Activated T-helper 2 cell treated with anti-CD3 and anti-CD28 coated beads, Interferon-gamma antibody, Interleukin-2, Interleukin-4, amounts not matched to agents 10 μg/mL and 5 μg/mL and 100 μg/mL, durations not matched to agents 14 hours and 24 hours and 36 hours (primary cell): ENCODE data around the gene ABCC4. TPM values are rescaled to one million over a fixed set of nuclear protein-coding genes. Genes with fewer than 3 reads are reported as not detected.

ENCODE experiments used
- DNase-seq: peaks from one replicate; pipeline ENCODE4 v3.0.0; 2021; ENCODE audit warnings: low spot score
- H3K27ac Mint-ChIP-seq: one replicate; pipeline ENCODE4 v1.8.0; 2021; ENCODE audit warnings: mixed read lengths
- H3K27me3 Mint-ChIP-seq: one replicate; pipeline ENCODE4 v1.8.0; 2021; ENCODE audit warnings: low read depth, mixed read lengths
- H3K36me3 Mint-ChIP-seq: one replicate; pipeline ENCODE4 v1.8.0; 2021; ENCODE audit warnings: low read depth, mixed read lengths
- H3K4me1 Mint-ChIP-seq: one replicate; pipeline ENCODE4 v1.8.0; 2021; ENCODE audit warnings: low read depth, mixed read lengths
- H3K4me3 Mint-ChIP-seq: one replicate; pipeline ENCODE4 v1.8.0; 2021; ENCODE audit warnings: low read depth, mild to moderate bottlenecking, moderate library complexity, mixed read lengths
- H3K9me3 Mint-ChIP-seq: one replicate; pipeline ENCODE4 v1.8.0; 2021; ENCODE audit warnings: mixed read lengths
- intact Hi-C: fragments of 100-400 bp; cut with micrococcal nuclease; formaldehyde crosslinking; loops from one replicate; pipeline ENCODE4 v1.15.1; 2023
- total RNA-seq: library from RNA; stranded (reverse); gene quantifications from 2 replicates; pipeline ENCODE4 v1.2.3, GENCODE V29; 2022

The ABCC4 gene
- total RNA-seq, 1 donor from 2014 or later, result 19.6 TPM

DNA sequence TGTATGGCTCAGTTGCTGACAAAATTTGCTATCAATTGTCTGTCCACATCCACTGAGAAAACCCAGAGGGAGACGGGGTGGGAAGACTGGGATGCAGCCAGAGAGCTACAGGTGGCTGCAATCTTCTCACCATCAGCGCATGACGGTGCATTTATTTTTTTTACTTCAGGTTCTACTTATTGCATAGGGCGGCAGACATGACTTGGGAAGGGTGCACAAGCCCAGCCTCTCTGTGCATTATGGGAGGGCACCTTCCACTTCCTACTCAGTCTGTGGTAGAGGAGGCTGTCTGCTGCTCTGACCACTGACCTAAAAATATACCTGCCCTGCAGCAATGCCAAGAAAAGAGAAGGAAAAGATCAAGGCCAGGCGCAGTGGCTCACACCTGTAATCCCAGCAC lies 73.1 kb downstream of the ABCC4 start:
- no peaks in the 10 kb centered on the region for H3K9me3 Mint-ChIP-seq
- H3K27ac Mint-ChIP-seq, result no peak overlapping the region

DNA sequence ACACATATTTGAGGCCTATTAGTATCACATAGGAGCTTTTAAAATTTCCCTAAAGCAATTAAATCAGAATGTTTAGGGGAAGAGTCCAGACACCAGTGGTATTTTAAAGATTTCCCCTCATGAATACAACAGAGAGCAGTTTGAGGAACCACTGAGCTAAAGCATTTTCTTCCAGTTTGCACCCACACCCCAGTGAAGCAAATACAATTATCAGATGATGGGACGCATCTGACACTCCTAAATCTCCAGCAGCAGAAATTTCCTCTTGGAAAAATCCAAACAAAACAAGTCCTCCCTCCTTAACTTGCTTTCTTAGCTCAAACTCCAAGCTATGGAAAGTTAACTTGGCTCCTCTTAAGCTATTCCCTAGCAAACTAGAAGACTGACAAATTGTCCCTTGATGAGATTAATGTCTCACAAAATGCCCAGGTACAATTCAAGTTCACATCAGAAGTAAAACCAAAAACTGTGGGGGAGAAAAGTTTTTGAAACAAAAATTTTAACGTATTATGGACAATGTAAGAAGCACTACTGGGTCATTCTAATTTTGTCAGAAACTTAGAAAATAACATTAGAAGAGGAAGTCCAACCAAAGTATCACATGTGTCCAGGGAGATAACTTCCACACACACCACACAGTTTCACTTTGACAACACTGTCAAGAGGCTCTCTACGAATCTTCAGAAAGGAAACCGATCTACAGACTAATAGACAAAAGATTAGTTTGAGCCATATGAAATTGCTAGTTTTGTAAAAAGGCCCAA lies 74.1 kb downstream of the ABCC4 start:
- no peaks in the 10 kb centered on the region for H3K27me3 Mint-ChIP-seq
- H3K4me3 Mint-ChIP-seq, result no peak overlapping the region
- no peaks in the 10 kb centered on the region for H3K9me3 Mint-ChIP-seq
- peaks cover 3% of the 10 kb centered on the region for H3K36me3 Mint-ChIP-seq
- H3K27ac Mint-ChIP-seq, result no peak overlapping the region
- no peak for DNase-seq
- H3K4me1 Mint-ChIP-seq, result peaks cover 15% of the 10 kb centered on the region
- intact Hi-C loops, result no loop called here

More for the DNA sequence above, 73.1 kb downstream of the ABCC4 start:
- no peak overlapping the region for H3K4me3 Mint-ChIP-seq
- H3K36me3 Mint-ChIP-seq, result peaks cover 3% of the 10 kb centered on the region
- no peaks in the 10 kb centered on the region for H3K27me3 Mint-ChIP-seq
- DNase-seq, result no peak
- H3K4me1 Mint-ChIP-seq, result peaks cover 15% of the 10 kb centered on the region
- intact Hi-C loops, result no loop called here

DNA sequence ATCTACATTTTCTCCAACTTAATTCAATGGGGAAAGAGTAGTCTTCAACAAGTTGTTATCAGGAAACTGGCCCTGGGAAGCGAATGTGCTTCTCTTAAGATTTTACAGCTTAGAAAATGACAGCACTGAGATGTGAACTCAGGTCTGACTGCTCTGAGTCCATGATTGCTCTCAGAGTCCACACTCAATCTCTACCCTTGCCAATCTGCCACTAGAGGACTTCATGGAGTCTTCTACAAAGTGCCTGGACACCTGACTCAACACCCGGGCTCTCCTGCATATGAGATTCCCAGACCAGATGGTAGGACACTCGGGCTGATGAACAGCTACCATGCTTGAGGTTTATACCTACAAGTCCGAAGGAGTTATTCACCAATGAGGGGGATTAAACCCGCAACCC lies 74.8 kb downstream of the ABCC4 start:
- Mint-ChIP-seq H3K4me3 (no peak overlapping the region), H3K27ac (no peak overlapping the region), H3K9me3 (no peaks in the 10 kb centered on the region), H3K4me1 (peaks cover 15% of the 10 kb centered on the region), H3K36me3 (peaks cover 3% of the 10 kb centered on the region), H3K27me3 (no peaks in the 10 kb centered on the region)
- DNase-seq, result no peak
- intact Hi-C loops, result no loop called here

DNA sequence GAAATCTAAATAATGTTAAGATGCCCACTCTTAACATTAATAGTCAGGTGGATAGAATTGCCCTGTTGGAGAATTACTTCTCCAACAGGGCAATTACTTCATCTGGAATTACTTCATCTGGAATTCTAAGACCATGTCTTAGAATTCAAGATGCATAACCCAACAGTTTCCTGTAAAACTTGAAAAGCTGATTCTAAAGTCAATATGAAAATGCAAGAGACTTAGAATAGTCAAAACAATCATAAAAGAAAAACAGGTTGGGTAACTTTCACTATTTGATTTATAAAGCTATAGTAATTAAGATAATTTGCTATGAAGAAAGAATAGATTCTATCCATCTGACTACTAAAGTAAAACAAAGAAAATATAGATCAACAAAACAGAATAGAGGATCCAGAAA lies 75.2 kb downstream of the ABCC4 start:
- H3K4me3 Mint-ChIP-seq, result no peak overlapping the region
- peaks cover 15% of the 10 kb centered on the region for H3K4me1 Mint-ChIP-seq
- H3K9me3 Mint-ChIP-seq, result no peaks in the 10 kb centered on the region
- no peak overlapping the region for H3K27ac Mint-ChIP-seq
- peaks cover 3% of the 10 kb centered on the region for H3K36me3 Mint-ChIP-seq
- intact Hi-C loops, result no loop called here
- DNase-seq, result no peak
- H3K27me3 Mint-ChIP-seq, result no peaks in the 10 kb centered on the region

DNA sequence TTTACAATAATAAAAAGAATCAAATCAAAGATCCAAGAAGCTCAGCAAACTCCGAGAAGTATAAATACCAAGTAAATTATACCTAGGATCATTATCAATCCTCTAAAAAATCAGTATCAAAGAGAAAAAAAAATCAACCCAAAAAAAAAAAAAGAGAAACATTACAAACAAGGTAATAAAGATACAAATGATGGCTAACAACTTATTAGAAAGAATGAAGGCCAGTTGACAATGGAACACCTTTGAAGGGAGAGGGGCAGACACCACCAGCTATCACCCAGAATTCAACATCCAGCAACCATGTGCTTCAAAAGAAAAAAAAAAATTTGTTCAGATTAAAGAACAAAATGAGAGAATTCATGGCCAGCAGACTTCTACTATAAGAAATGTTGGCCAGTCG lies 77.2 kb downstream of the ABCC4 start:
- DNase-seq, result no peak
- intact Hi-C loops, result no loop called here
- H3K4me3 Mint-ChIP-seq, result no peak overlapping the region
- H3K27ac Mint-ChIP-seq, result no peak overlapping the region
- peaks cover 3% of the 10 kb centered on the region for H3K36me3 Mint-ChIP-seq
- no peaks in the 10 kb centered on the region for H3K27me3 Mint-ChIP-seq
- H3K4me1 Mint-ChIP-seq, result peaks cover 15% of the 10 kb centered on the region
- H3K9me3 Mint-ChIP-seq, result no peaks in the 10 kb centered on the region

DNA sequence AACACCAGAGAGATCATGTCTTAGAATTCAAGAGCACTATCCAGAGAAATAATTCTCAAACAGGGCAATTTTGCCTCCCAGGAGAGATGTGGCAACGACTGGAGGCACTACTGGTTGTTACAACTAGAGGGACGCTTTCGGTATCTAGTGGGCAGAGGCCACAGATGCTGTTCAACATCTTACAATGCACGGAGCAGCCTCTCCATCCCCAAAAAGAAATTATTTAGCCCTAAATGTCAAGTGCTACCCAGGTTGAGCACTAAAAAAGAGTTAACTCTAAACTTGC lies 78.6 kb downstream of the ABCC4 start:
- DNase-seq, result no peak
- Mint-ChIP-seq H3K9me3 (no peaks in the 10 kb centered on the region), H3K27ac (no peak overlapping the region), H3K36me3 (no peaks in the 10 kb centered on the region), H3K4me3 (no peak overlapping the region), H3K4me1 (peaks cover 11% of the 10 kb centered on the region), H3K27me3 (no peaks in the 10 kb centered on the region)
- intact Hi-C loops, result no loop called here

DNA sequence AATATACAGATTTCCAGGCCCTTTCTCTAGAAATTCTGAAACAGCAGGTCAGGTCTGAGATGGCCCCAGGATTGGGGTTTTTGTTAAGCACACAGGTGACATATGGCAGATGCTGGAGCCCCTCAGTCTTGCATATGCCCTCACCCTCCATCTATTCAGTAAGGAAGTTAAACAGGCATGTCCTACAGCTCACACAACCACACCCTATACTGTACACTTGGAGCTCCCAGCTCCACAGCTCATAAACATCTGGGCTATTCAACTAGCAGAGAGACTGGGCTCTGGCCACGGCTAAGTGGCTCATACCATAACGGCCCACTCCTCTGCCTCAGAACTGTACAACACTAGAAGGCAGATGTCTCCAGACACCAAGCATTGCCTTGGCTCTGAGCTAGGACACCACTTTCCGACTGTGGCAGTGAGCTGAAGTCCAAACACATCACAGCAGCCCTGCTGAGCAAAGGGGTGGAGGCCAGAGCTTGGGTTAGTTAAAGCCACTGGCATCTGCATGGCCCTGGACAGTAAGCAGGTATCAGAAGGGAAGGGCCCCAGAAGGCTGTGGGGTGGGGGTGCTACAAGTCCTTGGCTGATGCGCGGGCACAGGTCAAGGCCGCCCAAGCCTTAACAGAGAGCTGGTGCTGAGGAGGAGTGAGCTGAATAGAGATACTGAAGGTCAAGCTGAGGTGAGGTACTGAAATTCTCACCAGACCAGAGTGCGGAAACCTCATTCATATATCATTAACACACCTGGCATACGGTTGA lies 79.1 kb downstream of the ABCC4 start:
- Mint-ChIP-seq H3K27me3 (no peaks in the 10 kb centered on the region), H3K4me1 (peaks cover 7% of the 10 kb centered on the region)

DNA sequence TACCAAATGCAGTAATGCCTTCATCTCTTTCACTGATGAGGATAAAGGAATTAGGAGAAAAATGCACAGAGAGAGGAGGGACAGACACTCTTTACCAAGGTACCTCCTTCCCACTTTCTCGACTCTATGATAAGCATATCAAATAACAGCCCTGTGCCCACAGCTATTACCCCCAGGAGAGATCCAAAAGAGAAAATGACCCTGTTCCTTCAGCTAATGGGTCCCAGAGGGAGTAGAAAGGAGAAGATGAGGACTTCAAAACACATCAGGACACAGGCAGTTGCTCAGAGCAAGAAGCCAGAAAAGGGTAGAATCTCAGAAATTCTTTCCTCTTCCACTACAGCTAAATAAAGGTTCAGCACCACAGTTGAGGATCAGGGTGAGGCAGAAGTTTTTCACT lies 80.6 kb downstream of the ABCC4 start:
- Mint-ChIP-seq H3K4me3 (no peak overlapping the region), H3K27me3 (no peaks in the 10 kb centered on the region), H3K27ac (no peak overlapping the region), H3K4me1 (no peaks in the 10 kb centered on the region), H3K36me3 (no peaks in the 10 kb centered on the region), H3K9me3 (no peaks in the 10 kb centered on the region)
- no peak for DNase-seq
- intact Hi-C loops, result no loop called here

More for the DNA sequence above, 79.1 kb downstream of the ABCC4 start:
- Mint-ChIP-seq H3K4me3 (no peak overlapping the region), H3K36me3 (no peaks in the 10 kb centered on the region), H3K9me3 (no peaks in the 10 kb centered on the region), H3K27ac (no peak overlapping the region)
- no peak for DNase-seq
- intact Hi-C loops, result no loop called here

DNA sequence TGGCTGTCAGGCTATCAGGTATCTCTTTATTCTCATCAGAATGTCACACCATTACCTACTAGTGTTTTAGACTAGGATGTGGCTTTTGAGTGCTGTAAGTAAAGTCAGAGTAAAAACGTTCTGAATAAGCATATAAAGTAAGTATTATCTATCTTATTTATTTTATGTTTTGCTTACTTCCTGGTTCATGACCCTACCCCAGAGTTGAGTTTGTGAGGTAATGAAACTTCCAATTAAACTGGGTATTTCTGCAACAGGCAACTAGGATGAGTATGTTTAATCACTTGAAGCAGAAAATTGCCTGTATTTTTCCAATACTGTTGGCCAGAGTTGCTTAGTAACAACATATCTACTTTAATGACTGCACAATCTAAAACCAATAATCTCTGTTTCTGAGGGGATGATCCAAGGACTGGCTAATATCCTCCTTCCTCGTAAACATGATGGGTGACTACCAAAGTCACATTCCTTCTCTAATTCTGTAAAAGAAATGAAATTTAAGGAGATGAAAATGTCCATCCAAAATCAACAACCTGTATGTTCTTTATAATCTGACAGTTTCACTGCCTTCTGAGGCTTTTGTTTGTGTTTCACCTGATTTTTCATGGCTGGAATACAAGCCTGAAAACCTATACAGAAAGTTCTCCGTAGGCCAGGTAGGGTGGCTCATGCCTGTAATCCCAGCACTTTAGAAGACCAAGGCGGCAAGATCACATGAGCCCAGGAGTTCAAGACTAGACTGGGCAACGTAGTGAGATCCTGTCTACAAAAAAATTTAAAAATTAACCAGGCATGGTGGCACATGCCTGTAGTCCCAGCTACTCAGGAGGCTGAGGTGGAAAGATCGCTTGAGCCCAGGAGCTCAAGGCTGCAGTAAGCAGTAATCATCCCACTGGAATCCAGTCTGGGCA lies 83.1 kb downstream of the ABCC4 start:
- Mint-ChIP-seq H3K4me1 (no peaks in the 10 kb centered on the region), H3K9me3 (no peaks in the 10 kb centered on the region), H3K27me3 (no peaks in the 10 kb centered on the region), H3K4me3 (no peak overlapping the region), H3K27ac (no peak overlapping the region), H3K36me3 (no peaks in the 10 kb centered on the region)
- DNase-seq, result no peak
- intact Hi-C loops, result no loop called here

DNA sequence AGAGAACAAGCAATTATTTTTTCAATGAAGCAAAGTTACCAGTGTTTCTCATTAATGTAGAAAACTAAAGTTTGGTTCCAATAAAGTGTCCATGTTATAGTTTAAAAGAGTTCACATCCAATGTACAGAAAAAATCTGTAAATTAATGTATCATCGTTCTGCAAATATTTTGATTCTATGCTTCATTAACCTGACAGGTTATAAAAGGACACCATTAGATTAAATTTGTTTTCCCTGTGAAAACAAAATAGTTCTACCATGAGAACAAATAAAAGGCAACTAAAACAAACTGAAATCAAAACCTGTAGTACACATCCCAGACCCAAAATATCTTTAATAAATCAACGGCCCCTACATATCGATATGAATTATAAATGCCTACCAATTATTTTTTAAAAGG lies 85.1 kb downstream of the ABCC4 start:
- H3K36me3 Mint-ChIP-seq, result peaks cover 5% of the 10 kb centered on the region
- no peaks in the 10 kb centered on the region for H3K9me3 Mint-ChIP-seq
- DNase-seq, result no peak
- no peak overlapping the region for H3K27ac Mint-ChIP-seq
- no peaks in the 10 kb centered on the region for H3K4me1 Mint-ChIP-seq
- H3K27me3 Mint-ChIP-seq, result no peaks in the 10 kb centered on the region
- intact Hi-C loops, result no loop called here
- H3K4me3 Mint-ChIP-seq, result no peak overlapping the region

DNA sequence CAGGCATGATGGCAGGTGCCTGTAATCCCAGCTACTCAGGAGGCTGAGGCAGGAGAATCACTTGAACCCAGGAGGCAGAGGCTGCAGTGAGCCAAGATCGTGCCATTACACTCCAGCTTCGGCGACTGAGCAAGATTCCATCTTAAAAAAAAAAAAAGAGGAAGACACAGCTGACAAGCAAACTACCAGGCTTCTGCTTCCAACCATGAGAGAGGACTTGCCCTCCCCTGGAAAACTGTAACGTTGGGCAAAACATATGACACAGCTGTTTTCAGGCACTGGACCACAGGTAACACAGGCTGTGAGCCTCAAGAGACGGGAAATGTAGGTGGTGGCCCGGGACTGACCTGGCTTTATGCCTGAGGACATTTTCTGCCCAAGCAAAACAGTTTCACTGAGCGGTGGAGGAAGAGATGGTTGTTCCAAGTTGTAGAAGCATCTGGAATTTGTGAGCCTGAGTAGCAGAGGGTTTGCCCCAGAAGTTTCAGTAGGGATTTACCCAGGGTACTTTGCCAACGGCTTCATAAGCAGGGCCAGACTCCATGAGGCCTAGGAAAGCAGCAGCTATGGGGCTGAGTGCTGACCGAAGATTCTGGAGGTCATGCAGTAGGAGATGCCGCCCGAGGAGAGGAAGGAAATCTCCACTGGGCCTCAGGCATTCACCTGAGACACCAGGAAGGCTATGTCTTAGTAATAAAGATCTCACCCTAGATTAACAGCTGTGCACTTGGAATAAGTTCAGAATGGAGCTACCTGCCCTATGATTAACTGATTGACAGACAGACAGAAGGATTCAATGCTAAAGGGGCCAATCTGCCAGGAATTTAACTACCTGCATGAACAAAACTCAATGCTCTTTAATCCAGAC lies 88.0 kb downstream of the ABCC4 start:
- no peak overlapping the region for H3K4me3 Mint-ChIP-seq
- H3K4me1 Mint-ChIP-seq, result no peaks in the 10 kb centered on the region
- H3K27me3 Mint-ChIP-seq, result no peaks in the 10 kb centered on the region
- no peak for DNase-seq
- intact Hi-C loops, result no loop called here
- no peaks in the 10 kb centered on the region for H3K9me3 Mint-ChIP-seq
- no peak overlapping the region for H3K27ac Mint-ChIP-seq
- H3K36me3 Mint-ChIP-seq, result peaks cover 10% of the 10 kb centered on the region

DNA sequence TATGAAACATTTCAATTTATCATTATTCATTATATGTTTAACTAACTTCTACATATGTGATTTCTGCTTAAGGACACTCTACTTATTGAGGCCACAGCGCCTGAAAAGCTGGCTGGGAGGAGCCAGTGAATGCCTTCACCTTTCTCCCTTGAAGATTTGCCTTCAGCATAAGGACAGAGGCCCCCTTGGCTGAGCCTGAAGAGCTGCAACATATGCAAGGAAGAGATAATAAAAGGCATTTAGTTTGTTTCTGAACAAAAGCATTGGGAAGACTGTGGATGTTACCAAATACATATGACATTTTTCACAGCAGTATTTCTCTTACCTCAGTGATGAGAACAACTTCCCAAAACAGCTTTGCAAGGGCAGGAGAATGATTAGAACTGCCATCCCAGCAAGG lies 92.1 kb downstream of the ABCC4 start:
- H3K27ac Mint-ChIP-seq, result no peak overlapping the region
- DNase-seq, result no peak

More for the DNA sequence above, 92.1 kb downstream of the ABCC4 start:
- H3K4me3 Mint-ChIP-seq, result no peak overlapping the region
- no peaks in the 10 kb centered on the region for H3K27me3 Mint-ChIP-seq
- intact Hi-C loops, result no loop called here
- peaks cover 22% of the 10 kb centered on the region for H3K36me3 Mint-ChIP-seq
- H3K9me3 Mint-ChIP-seq, result no peaks in the 10 kb centered on the region
- no peaks in the 10 kb centered on the region for H3K4me1 Mint-ChIP-seq
